IPS DF 6.9 (cell line): Measurements from ENCODE around the gene KNCN.

Experiments
- DNase-seq: peaks from one replicate; pipeline ENCODE4 v3.0.0-alpha.2; 2013; ENCODE audit warnings: low read depth, low spot score
- H3K27ac ChIP-seq: one replicate; pipeline ENCODE4 v1.5.1; 2013; ENCODE audit warnings: low read length, control low read depth
- H3K27me3 ChIP-seq: 2 replicates; pipeline ENCODE4 v1.6.1; 2013; ENCODE audit warnings: mild to moderate bottlenecking, low read length; ENCODE audit not compliant: control insufficient read depth, insufficient read depth
- H3K36me3 ChIP-seq: 2 replicates; pipeline ENCODE4 v1.6.1; 2013; ENCODE audit warnings: low read length; ENCODE audit not compliant: control insufficient read depth, insufficient read depth
- H3K4me1 ChIP-seq: 2 replicates; pipeline ENCODE4 v1.6.1; 2013; ENCODE audit warnings: low read length; ENCODE audit not compliant: control insufficient read depth, insufficient read depth
- H3K4me3 ChIP-seq: 2 replicates; pipeline ENCODE4 v1.5.1; 2013; ENCODE audit warnings: mild to moderate bottlenecking, low read length
- H3K9me3 ChIP-seq: 2 replicates; pipeline ENCODE4 v1.6.1; 2013; ENCODE audit warnings: low read length, inconsistent platforms; ENCODE audit not compliant: control insufficient read depth, insufficient read depth
- WGBS: extraction: QIAGEN DNeasy Blood & Tissue Kit; methylation state at CpG from one replicate; pipeline ENCODE4 v1.1.7; 2013; ENCODE audit warnings: mixed read lengths, missing lambda C conversion rate; ENCODE audit not compliant: insufficient read length, insufficient coverage; 5-methylcytosine and 5-hydroxymethylcytosine counted together

KNCN gene

GRCh38 chr1:46583494-46583893, 32.0 kb upstream of the KNCN start:
- Histone ChIP-seq H3K27ac (no peak overlapping the region), H3K36me3 (no peaks in the 10 kb centered on the region; the same call in 1 of the 2 replicates), H3K9me3 (no peaks in the 10 kb centered on the region), H3K27me3 (no peaks in the 10 kb centered on the region), H3K4me3 (no peak overlapping the region), H3K4me1 (no peaks in the 10 kb centered on the region)
- no peak for DNase-seq
- no CpG with 5 or more reads among the region's 5 CpGs for WGBS

DNA sequence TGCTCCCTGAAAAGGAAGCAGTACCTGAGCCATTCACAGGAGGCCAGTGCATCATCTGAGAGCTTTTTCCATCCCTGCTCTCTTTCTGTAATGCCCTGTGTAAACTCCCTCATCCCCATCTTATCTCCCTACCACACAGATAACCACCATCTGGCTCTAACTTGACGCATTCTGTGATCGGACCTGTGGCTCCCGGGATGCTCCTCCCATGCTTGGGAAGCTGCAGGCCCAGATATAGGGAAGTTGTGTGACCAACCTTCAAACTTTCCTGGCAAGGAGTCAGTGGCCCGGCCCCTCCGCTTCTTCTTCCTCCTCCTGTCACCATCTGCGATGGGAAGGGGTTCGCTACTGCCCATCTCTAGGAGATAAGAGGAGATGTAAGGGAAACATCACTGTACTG, 31.5 kb upstream of the KNCN start:
- H3K27ac ChIP-seq: no peak overlapping the region
- WGBS: no CpG with 5 or more reads among the region's 7 CpGs
- H3K27me3 ChIP-seq: no peaks in the 10 kb centered on the region
- no peaks in the 10 kb centered on the region; the same call in 1 of the 2 replicates for H3K36me3 ChIP-seq
- no peak overlapping the region for H3K4me3 ChIP-seq
- H3K4me1 ChIP-seq: no peaks in the 10 kb centered on the region
- no peaks in the 10 kb centered on the region for H3K9me3 ChIP-seq
- no peak for DNase-seq

GRCh38 chr1:46581681-46582455, 30.4 kb upstream of the KNCN start:
- no peak for DNase-seq
- WGBS: no CpG with 5 or more reads among the region's 4 CpGs
- H3K4me1 ChIP-seq: no peaks in the 10 kb centered on the region
- H3K9me3 ChIP-seq: no peaks in the 10 kb centered on the region
- H3K27ac ChIP-seq: no peak overlapping the region
- H3K36me3 ChIP-seq: no peaks in the 10 kb centered on the region; the same call in 1 of the 2 replicates
- no peak overlapping the region for H3K4me3 ChIP-seq
- H3K27me3 ChIP-seq: no peaks in the 10 kb centered on the region

GRCh38 chr1:46580140-46580903, 28.9 kb upstream of the KNCN start:
- no peak for DNase-seq
- Histone ChIP-seq H3K4me1 (peaks cover 1% of the 10 kb centered on the region), H3K36me3 (no peaks in the 10 kb centered on the region; the same call in 1 of the 2 replicates), H3K27me3 (no peaks in the 10 kb centered on the region), H3K27ac (no peak overlapping the region), H3K4me3 (no peak overlapping the region), H3K9me3 (no peaks in the 10 kb centered on the region)
- WGBS: no CpG with 5 or more reads among the region's 6 CpGs

DNA sequence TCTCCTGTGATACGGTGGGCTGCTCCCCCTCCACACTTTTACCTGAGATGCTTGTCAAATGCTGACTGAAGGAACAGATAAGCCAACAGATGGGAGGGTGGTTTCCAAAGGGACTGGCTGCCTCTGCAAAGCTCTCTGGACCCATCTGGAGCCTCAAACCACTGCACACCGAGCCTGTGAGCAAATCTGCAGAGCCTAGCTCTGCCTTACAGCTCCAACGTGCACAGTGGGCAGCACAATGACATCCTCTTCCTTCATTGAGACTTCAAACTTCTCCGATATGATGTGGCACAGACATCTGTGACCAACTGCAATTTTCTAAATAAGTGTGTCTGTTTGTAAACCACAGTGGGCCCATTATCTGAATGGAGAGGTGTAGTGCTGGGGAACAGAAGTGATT, 26.2 kb upstream of the KNCN start:
- no peak overlapping the region for H3K27ac ChIP-seq
- no peaks in the 10 kb centered on the region for H3K27me3 ChIP-seq
- WGBS: no CpG with 5 or more reads among the region's 4 CpGs
- no peaks in the 10 kb centered on the region for H3K36me3 ChIP-seq
- H3K4me1 ChIP-seq: peaks cover 2% of the 10 kb centered on the region
- H3K9me3 ChIP-seq: no peaks in the 10 kb centered on the region
- DNase-seq: no peak
- H3K4me3 ChIP-seq: no peak overlapping the region

DNA sequence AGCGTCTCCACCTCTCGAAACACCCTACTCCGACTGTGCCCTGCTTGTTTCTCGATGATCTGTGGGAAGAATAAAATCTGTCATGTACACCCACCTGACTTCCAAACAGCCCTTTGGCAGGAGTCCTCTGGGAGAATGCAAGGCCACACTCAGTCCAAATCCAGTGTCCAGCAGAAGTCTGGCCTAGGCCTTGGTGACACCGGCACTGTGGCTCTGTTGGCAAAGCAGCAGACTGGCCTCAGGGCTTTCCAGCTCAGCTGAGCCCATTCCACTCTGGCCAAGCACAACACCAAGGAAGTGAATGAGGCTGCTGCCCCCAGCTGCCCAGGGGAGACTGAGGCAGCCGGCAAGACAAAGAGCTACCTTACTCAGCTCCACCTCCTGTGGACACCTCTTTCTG, 25.1 kb upstream of the KNCN start:
- DNase-seq: no peak
- no peaks in the 10 kb centered on the region for H3K36me3 ChIP-seq
- H3K27me3 ChIP-seq: no peaks in the 10 kb centered on the region
- no peak overlapping the region for H3K27ac ChIP-seq
- no peak overlapping the region for H3K4me3 ChIP-seq
- no CpG with 5 or more reads among the region's 6 CpGs for WGBS
- H3K9me3 ChIP-seq: no peaks in the 10 kb centered on the region
- H3K4me1 ChIP-seq: peaks cover 2% of the 10 kb centered on the region

GRCh38 chr1:46575778-46576177, 24.3 kb upstream of the KNCN start:
- no CpG with 5 or more reads among the region's 3 CpGs for WGBS
- Histone ChIP-seq H3K4me3 (no peak overlapping the region), H3K9me3 (no peaks in the 10 kb centered on the region), H3K27ac (no peak overlapping the region), H3K4me1 (peaks cover 2% of the 10 kb centered on the region), H3K36me3 (no peaks in the 10 kb centered on the region), H3K27me3 (no peaks in the 10 kb centered on the region)
- no peak for DNase-seq

DNA sequence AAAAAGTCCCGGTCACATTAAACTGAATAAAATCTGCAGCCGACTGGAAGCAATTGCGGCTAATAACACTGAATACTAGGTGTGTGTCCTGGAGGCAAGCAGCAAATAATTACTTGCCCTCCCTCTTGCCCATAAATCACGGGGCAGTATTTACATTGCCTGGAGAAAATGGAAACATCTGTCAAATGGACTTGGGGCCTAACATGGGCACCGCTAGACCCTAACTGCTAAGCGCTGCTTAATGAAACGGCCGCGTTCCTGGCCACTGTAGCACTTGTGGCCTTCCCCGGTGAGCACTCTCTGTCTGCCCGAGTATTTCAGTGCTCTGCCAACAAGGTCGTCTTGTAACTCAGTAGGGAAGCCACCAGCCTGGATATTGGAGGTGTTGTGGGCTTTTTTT, 23.9 kb upstream of the KNCN start:
- Histone ChIP-seq H3K4me1 (peaks cover 2% of the 10 kb centered on the region), H3K27ac (no peak overlapping the region), H3K9me3 (no peaks in the 10 kb centered on the region), H3K4me3 (no peak overlapping the region), H3K27me3 (no peaks in the 10 kb centered on the region), H3K36me3 (no peaks in the 10 kb centered on the region)
- DNase-seq: no peak
- WGBS: no CpG with 5 or more reads among the region's 12 CpGs

GRCh38 chr1:46571691-46572225, 20.3 kb upstream of the KNCN start:
- Histone ChIP-seq H3K27ac (no peak overlapping the region), H3K9me3 (no peaks in the 10 kb centered on the region), H3K4me1 (peaks cover 4% of the 10 kb centered on the region), H3K36me3 (no peaks in the 10 kb centered on the region), H3K4me3 (no peak overlapping the region), H3K27me3 (no peaks in the 10 kb centered on the region)
- DNase-seq: no peak
- WGBS: no CpG with 5 or more reads among the region's 6 CpGs

DNA sequence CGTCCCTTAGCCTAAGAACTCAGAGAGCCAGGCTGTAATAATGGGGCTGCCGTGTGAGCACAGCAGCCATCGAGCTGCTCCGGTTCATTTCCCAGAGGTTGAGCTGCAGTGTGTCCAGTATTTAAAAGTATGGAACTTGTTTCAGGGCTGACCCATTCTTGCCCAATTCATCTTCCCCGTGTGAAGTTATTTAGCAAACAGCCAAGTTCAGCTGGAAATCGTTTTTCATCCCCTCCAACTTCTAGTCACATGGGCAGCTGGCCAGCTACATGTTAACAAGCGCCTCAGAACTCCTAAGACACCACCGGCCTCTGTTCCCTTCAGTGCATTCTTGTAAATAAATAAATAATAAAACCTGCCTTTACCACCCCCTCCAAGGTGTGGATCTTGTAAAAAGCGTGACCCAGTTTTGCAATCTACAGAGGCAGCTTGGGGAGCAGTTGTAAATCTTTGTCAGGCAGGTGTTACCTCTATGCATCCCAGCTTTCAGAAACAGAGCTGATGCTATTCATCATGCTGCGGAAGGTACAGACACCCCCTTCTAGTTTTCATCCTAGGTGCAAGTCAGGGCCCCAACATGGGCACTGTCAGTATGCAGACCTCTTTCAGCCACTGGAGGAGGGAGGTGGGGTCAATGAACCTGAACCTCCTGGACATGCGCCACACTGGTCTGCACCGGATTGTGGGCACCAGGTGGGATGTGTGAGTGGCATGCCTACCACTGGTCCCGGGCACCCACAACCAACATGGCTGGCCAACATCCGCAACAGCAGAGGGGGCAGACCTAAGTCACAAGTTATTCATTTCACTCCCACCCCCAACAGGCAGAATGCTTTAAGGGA, 18.7 kb upstream of the KNCN start:
- Histone ChIP-seq H3K36me3 (no peaks in the 10 kb centered on the region), H3K9me3 (no peaks in the 10 kb centered on the region), H3K27me3 (no peaks in the 10 kb centered on the region), H3K4me1 (0 out of 2 replicates have a peak, but pooled peaks cover 2% of the 10 kb centered on the region), H3K27ac (no peak overlapping the region), H3K4me3 (no peak overlapping the region)
- WGBS: no CpG with 5 or more reads among the region's 14 CpGs
- DNase-seq: no peak
